Aorta (tissue), 5 donors: Measurements from ENCODE around the gene PAFAH1B1. TPM values are rescaled to one million over a fixed set of nuclear protein-coding genes. Genes with fewer than 3 reads are reported as not detected.
"Not testable (repeated sequence)": the region's sequence is repeated elsewhere in the genome, so short reads cannot be mapped to it uniquely, and the experiment has no call there.

Source experiments
- ATAC-seq: fragments of 200-7000 bp; cut with Tn5 transposase; one replicate; pipeline ENCODE4 v1.9.1; 2022; ENCODE audit warnings: moderate library complexity; ENCODE audit not compliant: low FRiP score
- DNase-seq, 2 donors: peaks; one replicate each; pipeline ENCODE4 v3.0.0-alpha.2; 2020
- H3K27ac ChIP-seq, 2 donors: one replicate each; pipeline ENCODE4 v1.5.1; 2013; ENCODE audit warnings: low read length in 2 of 2, mild to moderate bottlenecking in 2 of 2, moderate library complexity in 2 of 2, control low read depth in 1 of 2, inconsistent platforms in 1 of 2, low read depth in 1 of 2
- H3K27me3 ChIP-seq, 2 donors: one replicate each; pipeline ENCODE4 v1.6.1; 2013; ENCODE audit warnings: control low read depth in 1 of 2, low read length in 1 of 2, mild to moderate bottlenecking in 1 of 2, moderate library complexity in 1 of 2; ENCODE audit not compliant: insufficient read depth in 2 of 2, control insufficient read depth in 1 of 2
- H3K36me3 ChIP-seq, 2 donors: one replicate each; pipeline ENCODE4 v1.6.1; 2013; ENCODE audit warnings: control low read depth in 1 of 2, low read length in 1 of 2, mild to moderate bottlenecking in 1 of 2; ENCODE audit not compliant: insufficient read depth in 2 of 2, control insufficient read depth in 1 of 2
- H3K4me1 ChIP-seq, 2 donors: one replicate each; pipeline ENCODE4 v1.6.1; 2013; ENCODE audit warnings: low read length in 2 of 2, control low read depth in 1 of 2, mild to moderate bottlenecking in 1 of 2, moderate library complexity in 1 of 2; ENCODE audit not compliant: insufficient read depth in 2 of 2, control insufficient read depth in 1 of 2
- H3K4me3 ChIP-seq, 2 donors: one replicate each; pipeline ENCODE4 v1.5.1; 2013; ENCODE audit warnings: low read length in 2 of 2, control low read depth in 1 of 2, mild to moderate bottlenecking in 1 of 2
- H3K9me3 ChIP-seq: one replicate; pipeline ENCODE4 v1.6.1; 2013; ENCODE audit warnings: mild to moderate bottlenecking, low read length; ENCODE audit not compliant: control insufficient read depth
- WGBS, 2 donors: extraction: QIAGEN DNeasy Blood & Tissue Kit; methylation state at CpG; one replicate each; pipeline ENCODE4 v1.1.7; 2013; 5-methylcytosine and 5-hydroxymethylcytosine counted together
- intact Hi-C, 2 donors: fragments of 100-400 bp; cut with DNase I; formaldehyde crosslinking; loops; one replicate each; pipeline versions ENCODE4 v1.14.2 to v1.15.0; 2022
- polyA plus RNA-seq, 2 donors: library from polyadenylated mRNA; stranded (reverse); fragments of 200-250 nt; gene quantifications; one replicate each; pipeline ENCODE4 v1.2.3, GENCODE V29; 2013
- total RNA-seq, 2 donors: library from RNA; stranded (reverse); fragmentation: NEBNext Ultra II Directional; extraction: Animal tissue kit (Norgen Biotek cat#: 25700); gene quantifications; one replicate each; pipeline ENCODE4 v1.2.1, GENCODE V29; 2021
- donor health status: healthy with polysubstance abuse.
- donor health status: Bipolar disorder and iron deficiency.
- donor health status: DM: no; HTN: no; CAD: no.
- donor health status: DM: no; HTN: no; CAD: no.
- donor health status: DM: yes; HTN: yes; CAD: no.

Gene PAFAH1B1
- total and polyA plus RNA-seq, 4 donors = 47.0 to 176 (median 111) TPM

DNA sequence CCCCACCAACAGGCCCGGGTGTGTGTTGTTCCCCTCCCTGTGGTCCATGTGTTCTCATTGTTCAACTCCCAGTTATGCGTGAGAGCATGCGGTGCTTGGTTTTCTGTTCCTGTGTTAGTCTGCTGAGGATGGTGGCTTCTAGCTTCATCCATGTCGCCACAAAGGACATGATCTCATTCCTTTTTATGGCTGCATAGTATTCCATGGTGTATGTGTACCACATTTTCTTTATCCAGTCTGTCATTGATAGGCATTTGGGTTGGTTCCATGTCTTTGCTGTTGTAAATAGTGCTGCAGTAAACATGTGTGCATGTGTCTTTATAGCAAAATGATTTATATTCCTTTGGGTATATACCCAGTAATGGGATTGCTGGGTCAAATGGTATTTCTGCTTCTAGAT lies 67.0 kb downstream of the PAFAH1B1 start:
- DNase-seq, H3K27me3 ChIP-seq, H3K4me3 ChIP-seq, H3K36me3 ChIP-seq, ATAC-seq, H3K4me1 ChIP-seq, H3K27ac ChIP-seq, H3K9me3 ChIP-seq, intact Hi-C loops: not testable (repeated sequence)
- 96 to 97% methylated on average over 4 of the region's 4 CpGs for WGBS, 2 donors

DNA sequence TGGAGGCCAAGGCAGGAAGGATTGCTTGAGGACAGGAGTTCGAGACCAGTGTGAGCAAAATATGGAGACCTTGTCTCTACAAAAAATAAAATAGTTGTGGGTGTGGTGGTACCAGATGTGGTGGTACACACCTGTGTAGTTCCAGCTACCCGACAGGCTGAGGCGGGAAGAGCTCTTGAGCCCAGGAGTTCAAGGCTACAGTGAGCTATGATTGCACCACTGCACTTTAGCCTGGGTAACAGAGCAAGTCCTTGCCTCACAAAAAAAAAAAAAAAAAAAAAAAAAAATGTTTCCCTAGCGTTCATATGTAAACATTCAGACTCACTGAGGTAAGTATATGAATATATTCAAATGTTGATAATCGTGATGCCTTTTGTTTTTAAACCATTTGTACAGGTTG lies 78.6 kb downstream of the PAFAH1B1 start:
- Histone ChIP-seq H3K9me3 (no peaks in the 10 kb centered on the region), H3K4me1 (no peaks in the 10 kb centered on the region), H3K36me3 (peaks cover 0 to 4% of the 10 kb centered on the region in 2 donors), H3K4me3 (no peak overlapping the region), H3K27me3 (no peaks in the 10 kb centered on the region), H3K27ac (no peak overlapping the region)
- intact Hi-C loops = no loop called here
- no peak for ATAC-seq
- WGBS, 2 donors = 81 to 82% methylated on average over 5 of the region's 5 CpGs
- DNase-seq = no peak

DNA sequence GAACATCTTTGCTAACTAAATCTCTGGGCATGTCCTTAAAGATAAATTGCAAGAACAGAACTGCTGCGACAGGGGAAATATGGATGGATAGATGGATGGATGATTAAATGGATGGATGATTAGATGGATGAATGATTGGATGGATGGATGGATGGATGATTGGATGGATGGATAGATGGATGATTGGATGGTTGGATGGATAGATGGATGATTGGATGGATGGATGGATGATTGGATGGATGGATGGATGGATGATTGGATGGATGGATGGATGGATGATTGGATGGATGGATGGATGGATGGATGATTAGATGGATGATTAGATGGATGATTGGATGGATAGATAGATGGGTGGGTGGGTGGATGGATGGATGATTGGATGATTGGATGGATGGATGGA lies 85.8 kb downstream of the PAFAH1B1 start:
- WGBS, 2 donors = 100% methylated on average over 1 of the region's 1 CpG
- DNase-seq, ATAC-seq, H3K4me1 ChIP-seq, intact Hi-C loops, H3K27ac ChIP-seq, H3K9me3 ChIP-seq, H3K27me3 ChIP-seq, H3K4me3 ChIP-seq: not testable (repeated sequence)
- H3K36me3 ChIP-seq = peaks cover 2 to 11% of the 10 kb centered on the region in 2 donors

DNA sequence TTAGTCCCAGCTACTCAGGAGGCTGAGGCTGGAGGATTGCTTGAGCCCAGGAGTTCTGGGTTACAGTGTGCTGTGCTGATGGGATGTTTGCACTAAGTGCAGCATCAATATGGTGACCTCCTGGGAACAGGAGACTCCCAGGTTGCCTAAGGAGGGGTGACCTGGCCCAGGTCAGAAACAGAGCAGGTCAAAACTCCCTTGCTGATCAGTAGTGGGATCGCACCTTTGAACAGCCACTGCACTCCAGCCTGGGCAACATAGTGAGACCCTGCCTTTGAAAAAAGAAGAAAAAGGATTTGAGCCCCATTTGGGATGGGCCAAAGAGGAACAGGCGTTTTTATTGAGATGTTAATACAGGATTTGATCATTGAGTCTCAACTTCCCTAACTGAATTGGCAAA lies 87.5 kb downstream of the PAFAH1B1 start:
- intact Hi-C loops = loop anchor here (10.0 kb wide), 2 partner anchors 86 to 166 kb away; partner anchors contain the start of genes METTL16 (in 2 of the 2) and PAFAH1B1 (in 1 of the 2)
- ATAC-seq (no peak), DNase-seq (no peak)
- H3K27ac ChIP-seq = no peak overlapping the region
- no peaks in the 10 kb centered on the region for H3K27me3 ChIP-seq
- H3K9me3 ChIP-seq = no peaks in the 10 kb centered on the region
- no peaks in the 10 kb centered on the region for H3K4me1 ChIP-seq
- peaks cover 4 to 11% of the 10 kb centered on the region in 2 donors for H3K36me3 ChIP-seq
- 93 to 95% methylated on average over 2 of the region's 2 CpGs for WGBS, 2 donors
- no peak overlapping the region for H3K4me3 ChIP-seq

DNA sequence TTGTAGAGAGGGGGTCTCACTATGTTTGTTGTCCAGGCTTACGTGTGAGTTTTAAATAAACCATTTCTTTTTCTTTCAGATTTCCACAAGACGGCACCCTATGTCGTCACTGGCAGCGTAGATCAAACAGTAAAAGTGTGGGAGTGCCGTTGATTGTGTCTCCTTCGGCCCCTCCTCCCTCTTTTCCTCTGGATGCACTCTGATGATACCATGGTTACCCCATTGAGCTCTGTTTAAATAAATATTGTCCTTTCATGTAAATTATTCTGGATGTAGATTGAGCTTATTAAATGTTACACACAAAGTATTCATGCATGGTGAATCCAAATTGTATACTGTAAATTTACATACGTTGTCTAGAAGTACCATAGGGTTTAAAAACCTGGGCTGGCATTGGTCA lies 88.2 kb downstream of the PAFAH1B1 start:
- 82 to 89% methylated on average over 7 of the region's 7 CpGs for WGBS, 2 donors
- no peaks in the 10 kb centered on the region for H3K4me1 ChIP-seq
- ATAC-seq = no peak
- intact Hi-C loops = loop anchor here (10.0 kb wide), 2 partner anchors 87 to 167 kb away; partner anchors contain the start of genes METTL16 (in 2 of the 2) and PAFAH1B1 (in 1 of the 2)
- no peaks in the 10 kb centered on the region for H3K27me3 ChIP-seq
- H3K9me3 ChIP-seq = no peaks in the 10 kb centered on the region
- H3K4me3 ChIP-seq = no peak overlapping the region
- peaks cover 4 to 11% of the 10 kb centered on the region in 2 donors for H3K36me3 ChIP-seq
- H3K27ac ChIP-seq = no peak overlapping the region
- no peak for DNase-seq

DNA sequence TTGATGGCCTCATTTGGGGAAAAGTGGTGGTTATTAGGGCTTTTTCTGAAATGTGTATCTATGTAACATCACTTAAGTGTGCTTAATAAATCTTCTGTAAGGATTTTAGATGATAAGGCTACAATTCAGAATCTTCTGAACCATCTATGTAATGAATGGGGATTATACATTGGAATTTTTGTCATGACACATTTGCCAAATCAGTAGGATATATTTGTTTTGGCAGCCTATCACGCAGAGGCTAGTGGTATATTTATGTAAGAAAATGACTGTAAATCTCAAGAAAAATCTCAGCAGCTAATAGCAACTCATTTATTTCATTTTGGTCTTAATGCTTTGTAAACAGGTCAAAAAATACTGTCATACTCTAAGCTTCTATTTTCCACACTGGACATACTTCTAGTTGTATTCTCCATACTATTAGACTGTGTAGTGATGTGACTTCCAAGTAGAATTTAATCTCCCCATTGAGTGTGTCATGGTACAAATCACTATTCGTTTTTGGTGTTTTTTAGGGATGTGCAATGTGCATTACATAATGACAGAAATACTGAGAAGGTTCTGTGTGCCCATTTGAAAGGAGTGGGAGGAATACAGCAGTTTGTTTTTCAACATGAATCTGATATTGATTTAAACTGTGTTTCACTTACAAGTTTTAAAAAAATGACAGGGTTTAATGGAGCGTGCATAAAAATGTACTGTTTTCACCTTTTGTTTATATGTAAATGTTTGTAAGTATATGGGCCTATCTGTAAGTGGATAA lies 88.9 kb downstream of the PAFAH1B1 start:
- Histone ChIP-seq H3K36me3 (peaks cover 4 to 11% of the 10 kb centered on the region in 2 donors), H3K27ac (no peak overlapping the region), H3K27me3 (no peaks in the 10 kb centered on the region), H3K4me1 (no peaks in the 10 kb centered on the region), H3K4me3 (no peak overlapping the region), H3K9me3 (no peaks in the 10 kb centered on the region)
- WGBS, 2 donors = 40 to 44% methylated on average over 3 of the region's 3 CpGs
- DNase-seq (no peak), ATAC-seq (no peak)
- intact Hi-C loops = loop anchor here (10.0 kb wide), 2 partner anchors 88 to 168 kb away; partner anchors contain the start of genes METTL16 (in 2 of the 2) and PAFAH1B1 (in 1 of the 2)

DNA sequence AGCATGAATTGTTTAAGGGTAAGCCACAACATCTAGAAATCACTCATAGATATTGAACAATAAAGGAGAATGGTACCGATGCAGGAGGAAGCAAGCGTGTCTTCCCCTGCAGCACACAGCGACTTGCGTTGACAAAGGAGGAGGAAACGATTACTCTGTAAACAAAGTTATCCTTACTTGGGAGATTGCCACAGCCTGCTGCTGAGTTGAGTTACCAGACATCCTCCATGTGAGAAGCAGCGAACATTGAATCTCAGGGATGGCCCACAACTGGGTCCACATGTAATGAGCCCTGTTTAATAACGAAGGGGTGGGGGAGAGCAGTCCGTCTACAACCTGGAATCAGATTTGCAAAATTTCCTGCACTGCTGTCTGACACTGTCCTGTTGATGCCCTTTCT lies 90.5 kb downstream of the PAFAH1B1 start:
- Histone ChIP-seq H3K4me1 (no peaks in the 10 kb centered on the region), H3K4me3 (no peak overlapping the region), H3K9me3 (no peaks in the 10 kb centered on the region), H3K36me3 (peaks cover 4 to 11% of the 10 kb centered on the region in 2 donors), H3K27me3 (no peaks in the 10 kb centered on the region), H3K27ac (no peak overlapping the region)
- DNase-seq = no peak
- no peak for ATAC-seq
- 72 to 79% methylated on average over 8 of the region's 8 CpGs for WGBS, 2 donors
- intact Hi-C loops = loop anchor here (10.0 kb wide), 2 partner anchors 89 to 169 kb away; partner anchors contain the start of genes METTL16 (in 2 of the 2) and PAFAH1B1 (in 1 of the 2)

DNA sequence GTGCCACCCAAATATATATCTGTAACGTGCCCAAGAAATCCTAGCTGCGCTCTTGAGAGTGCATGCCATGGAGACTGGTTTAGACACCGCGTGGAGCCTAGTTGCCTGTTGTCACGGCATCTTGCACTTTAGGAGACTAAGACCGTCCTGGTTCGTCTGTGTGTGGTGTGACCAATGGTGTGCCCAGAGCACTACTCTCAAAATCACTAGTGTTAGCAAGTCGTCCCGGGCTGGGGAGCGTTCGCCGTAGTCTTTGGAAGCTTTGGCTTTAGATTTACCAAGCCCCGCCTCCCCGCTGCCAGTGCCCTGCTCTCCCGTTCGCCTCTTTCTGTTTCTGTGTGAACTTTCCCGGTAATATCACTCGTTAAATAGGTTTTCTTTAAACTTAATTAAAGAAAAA lies 91.1 kb downstream of the PAFAH1B1 start:
- Histone ChIP-seq H3K4me1 (no peaks in the 10 kb centered on the region), H3K27me3 (no peaks in the 10 kb centered on the region), H3K4me3 (no peak overlapping the region), H3K27ac (no peak overlapping the region), H3K36me3 (peaks cover 4 to 11% of the 10 kb centered on the region in 2 donors), H3K9me3 (no peaks in the 10 kb centered on the region)
- WGBS, 2 donors = 88% methylated on average over 18 of the region's 18 CpGs
- intact Hi-C loops = loop anchor here (10.0 kb wide), 2 partner anchors 90 to 170 kb away; partner anchors contain the start of genes METTL16 (in 2 of the 2) and PAFAH1B1 (in 1 of the 2)
- ATAC-seq = no peak
- DNase-seq = no peak
